ENCODE data around the gene SNX3. TPM values are rescaled to one million over a fixed set of nuclear protein-coding genes. Genes with fewer than 3 reads are reported as not detected.

SNX3 gene
- polyA plus RNA-seq, 4 donors = 188 to 256 (median 230) TPM

Other genes with a start within 250 kb of the SNX3 start
- gene OSTM1, start 186.3 kb downstream of the SNX3 start, polyA plus RNA-seq (ENCODE audit: insufficient read length in 4 of 4) = 10 to 100 TPM; 20.0 to 35.4 (median 28.3) TPM
- gene NR2E1, start 95.0 kb downstream of the SNX3 start, polyA plus RNA-seq (ENCODE audit: insufficient read length in 4 of 4) = not detected
- 1 to 10 TPM; 7.1 to 8.4 (median 7.8) TPM for gene AFG1L, start 34.0 kb upstream of the SNX3 start, polyA plus RNA-seq (ENCODE audit: insufficient read length in 4 of 4)